Stomach (tissue), 9 donors: ENCODE results near the gene TGIF1. TPM values are rescaled to one million over a fixed set of nuclear protein-coding genes. Genes with fewer than 3 reads are reported as not detected.

Experiments used
- DNase-seq, 2 donors: peaks; one replicate each; pipeline versions ENCODE4 v3.0.0 to v3.0.0-alpha.2; 2013 to 2019
- H3K27ac ChIP-seq, 5 donors: fragments of 200-600 bp in 4 of 5; sonication (generic) in 4 of 5; one replicate each; pipeline ENCODE4 v1.5.1; 2013 to 2019; ENCODE audit warnings: mild to moderate bottlenecking in 1 of 5, moderate library complexity in 1 of 5
- H3K27me3 ChIP-seq, 3 donors: fragments of 200-600 bp; sonication (generic); one replicate each; pipeline ENCODE4 v1.5.1; 2017 to 2019; ENCODE audit warnings: mixed run types in 1 of 3
- H3K36me3 ChIP-seq, 4 donors: fragments of 200-600 bp; sonication (generic); 1 replicate in 3 of 4; 2 replicates in 1 of 4; pipeline ENCODE4 v1.5.1; 2016 to 2019
- H3K4me1 ChIP-seq, 4 donors: fragments of 200-600 bp; sonication (generic); one replicate each; pipeline ENCODE4 v1.5.1; 2016 to 2019
- H3K4me3 ChIP-seq, 4 donors: fragments of 200-600 bp; sonication (generic) in 3 of 4; one replicate each; pipeline ENCODE4 v1.5.1; 2016 to 2019; ENCODE audit warnings: mild to moderate bottlenecking in 1 of 4
- H3K9me3 ChIP-seq, 4 donors: fragments of 200-600 bp; sonication (generic); one replicate each; pipeline ENCODE4 v1.5.1; 2016 to 2019
- EP300 ChIP-seq: sonication (generic); formaldehyde crosslinking; IDR thresholded peaks from one replicate; pipeline ENCODE4 v1.6.1; 2017; ENCODE audit warnings: antibody characterized with exemption
- POLR2A ChIP-seq, 4 donors: fragments of 450-650 bp; IDR thresholded peaks; one replicate each; pipeline ENCODE4 v1.6.1; 2016; ENCODE audit warnings: antibody characterized with exemption in 4 of 4, control low read depth in 2 of 4, mild to moderate bottlenecking in 1 of 4, moderate library complexity in 1 of 4
- POLR2AphosphoS5 ChIP-seq, 3 donors: sonication (generic); formaldehyde crosslinking; IDR thresholded peaks; one replicate each; pipeline ENCODE4 v1.6.1; 2016; ENCODE audit warnings: antibody characterized with exemption in 3 of 3
- WGBS, 5 donors: extraction: QIAGEN DNeasy Blood & Tissue Kit in 3 of 5; methylation state at CpG; one replicate each; pipeline versions ENCODE4 v1.1.5 to v1.1.7; 2013 to 2018; 5-methylcytosine and 5-hydroxymethylcytosine counted together
- intact Hi-C: fragments of 100-400 bp; cut with DNase I; formaldehyde crosslinking; loops from one replicate; pipeline ENCODE4 v1.15.1; 2023; ENCODE audit warnings: low total_unique reads
- polyA plus RNA-seq, 3 donors: library from polyadenylated mRNA; stranded (reverse); fragments of 200-250 nt; gene quantifications; one replicate each; pipeline ENCODE4 v1.2.3, GENCODE V29; 2013
- total RNA-seq, 5 donors: library from RNA; depleted of rRNA; stranded (reverse); fragments of >200 nt; gene quantifications; one replicate each; pipeline versions ENCODE4 v1.1.0 to v1.2.3, GENCODE V29; 2014 to 2016
- TF ChIP-seq, protein P1 (sequence below), 7 experiments: fragments of 450-650 bp in 4 of 7; fragments of 200-600 bp in 3 of 7; sonication (generic) in 3 of 7; IDR thresholded peaks; one replicate each; pipeline ENCODE4 v1.5.1; 2016 to 2019; ENCODE audit warnings: antibody characterized with exemption in 7 of 7, control low read depth in 2 of 7, mild to moderate bottlenecking in 1 of 7
- donor health status: healthy with polysubstance abuse.
- donor health status: Bipolar disorder and iron deficiency.
- donor health status: healthy.

Gene TGIF1
- total and polyA plus RNA-seq, 8 donors = 18.7 to 87.6 (median 55.2) TPM

DNA sequence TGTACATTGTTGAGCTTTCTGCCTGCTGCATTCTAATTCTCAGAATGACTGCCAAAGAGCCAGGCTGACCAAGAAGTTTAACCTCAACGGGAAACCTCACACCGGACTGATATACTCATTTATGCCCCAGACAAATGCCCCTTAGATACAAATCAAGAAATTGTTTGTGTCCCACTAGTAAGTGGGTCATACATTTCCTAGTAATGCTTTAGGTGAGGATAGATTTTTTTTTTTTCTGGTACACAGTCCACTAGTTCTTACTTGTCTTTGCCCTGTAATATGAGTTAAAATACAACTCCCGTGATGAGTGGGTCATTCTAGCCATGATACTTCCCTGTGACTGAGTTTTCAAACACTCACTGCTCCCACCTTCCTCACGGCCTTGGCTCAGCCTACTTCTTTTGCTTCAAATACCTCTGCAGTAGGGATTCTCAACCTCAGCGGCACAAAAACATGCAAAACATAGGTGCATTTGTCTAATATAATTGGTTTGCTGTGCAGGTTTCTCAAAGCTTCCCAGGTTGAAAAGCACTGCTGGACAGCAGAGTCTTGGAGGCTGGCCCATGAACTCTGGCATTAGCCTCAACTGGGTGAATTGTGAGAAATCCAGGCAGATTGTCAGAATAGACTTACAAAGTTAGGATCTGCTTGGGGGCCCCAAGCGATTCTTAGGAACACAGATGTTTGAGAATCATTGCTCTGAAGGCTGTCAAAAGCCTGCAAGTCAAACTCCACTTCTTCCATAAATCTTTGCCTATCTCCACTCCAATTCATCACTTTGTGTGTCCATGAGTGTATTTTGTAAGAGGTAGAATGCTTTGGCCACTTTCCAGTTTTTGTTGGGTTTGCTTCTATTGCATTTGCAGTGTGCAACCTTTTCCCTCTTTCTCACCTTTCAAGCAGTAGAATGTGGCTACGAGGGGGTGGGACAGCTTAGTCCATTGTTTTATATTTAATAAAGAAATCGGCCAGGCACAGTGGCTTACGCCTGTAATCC is 35.5 kb downstream of the TGIF1 start:
- H3K4me3 ChIP-seq = no peak overlapping the region
- H3K36me3 ChIP-seq = no peaks in the 10 kb centered on the region
- intact Hi-C loops = no loop called here
- no peak for DNase-seq
- no peaks in the 10 kb centered on the region for H3K9me3 ChIP-seq
- no peak overlapping the region for H3K27ac ChIP-seq
- 74 to 81% (median 77%) methylated on average over 9 of the region's 9 CpGs for WGBS, 5 donors
- no peaks in the 10 kb centered on the region for H3K27me3 ChIP-seq
- H3K4me1 ChIP-seq = no peaks in the 10 kb centered on the region
- no peak for TF ChIP-seq POLR2AphosphoS5 (IDR thresholded peaks at IDR 0.05)
- TF ChIP-seq, protein P1, sequence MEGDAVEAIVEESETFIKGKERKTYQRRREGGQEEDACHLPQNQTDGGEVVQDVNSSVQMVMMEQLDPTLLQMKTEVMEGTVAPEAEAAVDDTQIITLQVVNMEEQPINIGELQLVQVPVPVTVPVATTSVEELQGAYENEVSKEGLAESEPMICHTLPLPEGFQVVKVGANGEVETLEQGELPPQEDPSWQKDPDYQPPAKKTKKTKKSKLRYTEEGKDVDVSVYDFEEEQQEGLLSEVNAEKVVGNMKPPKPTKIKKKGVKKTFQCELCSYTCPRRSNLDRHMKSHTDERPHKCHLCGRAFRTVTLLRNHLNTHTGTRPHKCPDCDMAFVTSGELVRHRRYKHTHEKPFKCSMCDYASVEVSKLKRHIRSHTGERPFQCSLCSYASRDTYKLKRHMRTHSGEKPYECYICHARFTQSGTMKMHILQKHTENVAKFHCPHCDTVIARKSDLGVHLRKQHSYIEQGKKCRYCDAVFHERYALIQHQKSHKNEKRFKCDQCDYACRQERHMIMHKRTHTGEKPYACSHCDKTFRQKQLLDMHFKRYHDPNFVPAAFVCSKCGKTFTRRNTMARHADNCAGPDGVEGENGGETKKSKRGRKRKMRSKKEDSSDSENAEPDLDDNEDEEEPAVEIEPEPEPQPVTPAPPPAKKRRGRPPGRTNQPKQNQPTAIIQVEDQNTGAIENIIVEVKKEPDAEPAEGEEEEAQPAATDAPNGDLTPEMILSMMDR (IDR thresholded peaks at IDR 0.05) = no peak
- no peak for TF ChIP-seq POLR2A (IDR thresholded peaks at IDR 0.05)
- no peak for TF ChIP-seq EP300

DNA sequence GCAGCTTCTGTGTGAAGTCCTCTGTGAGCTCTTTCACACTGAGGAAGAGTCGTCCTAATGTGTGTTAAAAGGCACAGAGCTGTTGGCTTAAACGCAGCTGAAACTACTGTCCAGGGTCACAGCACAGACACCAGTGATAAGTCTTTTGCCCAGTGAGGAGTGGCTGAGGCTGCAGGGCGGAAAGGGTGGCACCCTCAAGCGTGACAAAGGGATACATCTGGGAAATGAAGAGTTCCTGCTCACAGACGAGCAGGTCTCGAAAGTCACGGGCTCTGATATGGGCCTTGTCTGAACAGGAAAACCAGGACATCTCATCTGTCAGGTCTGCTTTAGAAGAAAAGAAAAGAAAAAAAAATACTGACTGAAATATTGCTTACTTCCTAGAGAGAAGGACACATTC is 36.5 kb downstream of the TGIF1 start:
- WGBS, 5 donors = 61 to 84% (median 79%) methylated on average over 7 of the region's 7 CpGs
- Histone ChIP-seq H3K36me3 (no peaks in the 10 kb centered on the region), H3K27me3 (no peaks in the 10 kb centered on the region), H3K9me3 (no peaks in the 10 kb centered on the region), H3K27ac (no peak overlapping the region), H3K4me3 (no peak overlapping the region), H3K4me1 (no peaks in the 10 kb centered on the region)
- TF ChIP-seq, protein P1 (IDR thresholded peaks at IDR 0.05) = no peak
- intact Hi-C loops = no loop called here
- no peak for DNase-seq

DNA sequence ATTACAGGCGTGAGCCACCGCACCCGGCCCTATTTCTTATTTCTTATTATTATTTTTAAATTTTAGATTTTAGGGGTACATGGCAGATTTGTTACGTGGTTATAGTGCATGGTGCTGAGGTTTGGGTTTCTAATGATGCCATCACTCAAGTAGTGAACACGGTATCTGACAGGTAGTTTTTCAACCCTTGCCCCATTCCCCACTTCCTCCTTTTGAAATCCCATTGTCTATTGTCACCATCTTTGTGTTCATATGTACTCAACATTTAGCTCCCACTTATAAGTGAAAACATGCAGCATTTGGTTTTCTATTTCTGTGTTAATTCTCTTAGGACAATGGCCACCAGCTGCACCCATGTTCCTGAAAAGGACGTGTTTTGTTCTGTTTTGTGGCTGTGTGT is 39.5 kb downstream of the TGIF1 start:
- Histone ChIP-seq H3K36me3 (no peaks in the 10 kb centered on the region), H3K9me3 (no peaks in the 10 kb centered on the region), H3K27me3 (no peaks in the 10 kb centered on the region), H3K4me1 (no peaks in the 10 kb centered on the region), H3K4me3 (no peak overlapping the region), H3K27ac (no peak overlapping the region)
- DNase-seq = no peak
- intact Hi-C loops = no loop called here
- WGBS, 5 donors = 85 to 94% (median 93%) methylated on average over 6 of the region's 6 CpGs
- TF ChIP-seq POLR2A (IDR thresholded peaks at IDR 0.05) (no peak), EP300 (no peak), POLR2AphosphoS5 (IDR thresholded peaks at IDR 0.05) (no peak)
- TF ChIP-seq, protein P1 (IDR thresholded peaks at IDR 0.05) = no peak

DNA sequence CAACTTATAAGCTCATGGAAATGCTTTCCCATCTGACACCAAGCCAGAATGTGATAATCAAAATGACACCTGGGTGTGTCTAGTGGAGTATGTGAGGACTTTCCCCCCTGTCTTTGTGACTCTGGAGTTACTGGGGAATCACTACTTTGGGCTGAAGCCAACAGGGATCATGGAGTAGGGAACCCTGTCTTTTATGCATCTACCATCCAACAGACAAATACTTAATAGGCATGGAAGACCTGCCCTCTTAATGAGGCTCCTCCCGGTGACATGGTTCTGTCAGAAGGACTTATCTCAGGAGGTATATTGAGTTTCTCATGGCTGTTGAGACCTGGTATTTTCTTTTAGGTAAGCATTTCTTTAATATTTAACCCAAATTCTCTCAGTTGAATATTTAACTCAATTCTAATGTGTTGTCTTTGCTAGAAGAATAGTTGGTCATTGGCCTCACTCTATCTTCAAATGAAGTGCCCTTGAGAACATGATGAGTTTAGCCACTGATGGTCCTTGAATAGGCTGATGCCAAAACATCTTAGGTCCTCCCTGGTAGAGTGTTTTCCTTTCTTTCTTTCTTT is 42.1 kb downstream of the TGIF1 start:
- intact Hi-C loops = no loop called here
- DNase-seq = no peak
- WGBS, 5 donors = 0 to 90% (median 38%) methylated on average over 1 of the region's 1 CpG
- Histone ChIP-seq H3K36me3 (no peaks in the 10 kb centered on the region), H3K27ac (no peak overlapping the region), H3K4me1 (no peaks in the 10 kb centered on the region), H3K27me3 (no peaks in the 10 kb centered on the region), H3K9me3 (no peaks in the 10 kb centered on the region), H3K4me3 (no peak overlapping the region)
- TF ChIP-seq, protein P1 (IDR thresholded peaks at IDR 0.05) = no peak
- TF ChIP-seq EP300 = no peak
- TF ChIP-seq POLR2AphosphoS5 (IDR thresholded peaks at IDR 0.05) = no peak
- TF ChIP-seq POLR2A (IDR thresholded peaks at IDR 0.05) = no peak
